HUES48 (cell line): Measurements from ENCODE around the gene HAT1.

Experiments
- H3K27ac ChIP-seq: one replicate; pipeline ENCODE4 v1.7.0; 2013; ENCODE audit warnings: low read depth, low read length, inconsistent platforms
- H3K27me3 ChIP-seq: 2 replicates; pipeline ENCODE4 v1.6.1; 2013; ENCODE audit warnings: mild to moderate bottlenecking, low read length; ENCODE audit not compliant: control insufficient read depth, insufficient read depth
- H3K36me3 ChIP-seq: 2 replicates; pipeline ENCODE4 v1.6.1; 2013; ENCODE audit warnings: low read length; ENCODE audit not compliant: control insufficient read depth, insufficient read depth
- H3K4me1 ChIP-seq: 2 replicates; pipeline ENCODE4 v1.6.1; 2013; ENCODE audit warnings: mild to moderate bottlenecking, low read length; ENCODE audit not compliant: control insufficient read depth, insufficient read depth
- H3K4me3 ChIP-seq: 2 replicates; pipeline ENCODE4 v1.5.1; 2013; ENCODE audit warnings: mild to moderate bottlenecking, low read depth, low read length
- H3K9ac ChIP-seq: 2 replicates; pipeline ENCODE4 v1.6.1; 2013; ENCODE audit warnings: mild to moderate bottlenecking, low read depth, low read length, moderate library complexity
- H3K9me3 ChIP-seq: 2 replicates; pipeline ENCODE4 v1.6.1; 2013; ENCODE audit warnings: low read length; ENCODE audit not compliant: control insufficient read depth, insufficient read depth

The HAT1 gene

GRCh38 chr2:172000696-172001361 is 78.6 kb downstream of the HAT1 start:
- peak overlapping the region; percentile 82 for H3K4me3 ChIP-seq
- no peaks in the 10 kb centered on the region for H3K36me3 ChIP-seq
- peak overlapping the region; percentile 96 for H3K9ac ChIP-seq
- peaks cover 18% of the 10 kb centered on the region for H3K27me3 ChIP-seq
- H3K27ac ChIP-seq = peak overlapping the region; percentile 83
- no peaks in the 10 kb centered on the region for H3K9me3 ChIP-seq
- peaks cover 5% of the 10 kb centered on the region; the same call in 1 of the 2 replicates for H3K4me1 ChIP-seq

DNA sequence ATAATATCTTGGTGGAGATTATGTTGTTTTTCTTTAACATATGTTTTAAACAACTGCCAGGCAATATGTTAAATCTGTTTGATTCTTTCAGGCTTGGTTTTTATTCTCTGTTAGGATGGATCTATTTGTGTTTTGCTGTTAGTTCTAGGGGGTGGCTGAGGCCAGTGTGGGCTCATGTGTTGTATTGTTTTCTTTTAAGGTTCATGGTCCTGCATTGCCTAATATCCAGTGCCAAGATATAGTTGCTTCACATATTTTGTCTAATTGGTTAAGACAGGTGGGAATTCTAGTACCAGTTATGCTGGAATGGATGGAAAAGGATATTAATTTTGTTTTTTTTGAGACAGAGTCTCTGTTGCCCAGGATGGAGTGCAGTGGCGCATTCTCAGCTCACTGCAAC is 85.1 kb downstream of the HAT1 start:
- Histone ChIP-seq H3K27ac (no peak overlapping the region), H3K4me1 (peaks cover 6% of the 10 kb centered on the region; the same call in 1 of the 2 replicates), H3K36me3 (no peaks in the 10 kb centered on the region), H3K4me3 (no peak overlapping the region), H3K9me3 (no peaks in the 10 kb centered on the region), H3K27me3 (no peaks in the 10 kb centered on the region), H3K9ac (no peak overlapping the region)

- Histone ChIP-seq H3K9me3 (no peaks in the 10 kb centered on the region), H3K27ac (no peak overlapping the region), H3K4me3 (no peak overlapping the region), H3K27me3 (no peaks in the 10 kb centered on the region), H3K9ac (no peak overlapping the region), H3K4me1 (peaks cover 17% of the 10 kb centered on the region), H3K36me3 (no peaks in the 10 kb centered on the region)
Observed at GRCh38 chr2:172009823-172010222, 87.6 kb downstream of the HAT1 start.

GRCh38 chr2:172011812-172012575 is 89.7 kb downstream of the HAT1 start:
- H3K9me3 ChIP-seq = no peaks in the 10 kb centered on the region
- peaks cover 17% of the 10 kb centered on the region for H3K4me1 ChIP-seq
- no peak overlapping the region for H3K4me3 ChIP-seq
- no peak overlapping the region for H3K27ac ChIP-seq
- no peaks in the 10 kb centered on the region for H3K36me3 ChIP-seq
- no peak overlapping the region for H3K9ac ChIP-seq
- H3K27me3 ChIP-seq = no peaks in the 10 kb centered on the region

DNA sequence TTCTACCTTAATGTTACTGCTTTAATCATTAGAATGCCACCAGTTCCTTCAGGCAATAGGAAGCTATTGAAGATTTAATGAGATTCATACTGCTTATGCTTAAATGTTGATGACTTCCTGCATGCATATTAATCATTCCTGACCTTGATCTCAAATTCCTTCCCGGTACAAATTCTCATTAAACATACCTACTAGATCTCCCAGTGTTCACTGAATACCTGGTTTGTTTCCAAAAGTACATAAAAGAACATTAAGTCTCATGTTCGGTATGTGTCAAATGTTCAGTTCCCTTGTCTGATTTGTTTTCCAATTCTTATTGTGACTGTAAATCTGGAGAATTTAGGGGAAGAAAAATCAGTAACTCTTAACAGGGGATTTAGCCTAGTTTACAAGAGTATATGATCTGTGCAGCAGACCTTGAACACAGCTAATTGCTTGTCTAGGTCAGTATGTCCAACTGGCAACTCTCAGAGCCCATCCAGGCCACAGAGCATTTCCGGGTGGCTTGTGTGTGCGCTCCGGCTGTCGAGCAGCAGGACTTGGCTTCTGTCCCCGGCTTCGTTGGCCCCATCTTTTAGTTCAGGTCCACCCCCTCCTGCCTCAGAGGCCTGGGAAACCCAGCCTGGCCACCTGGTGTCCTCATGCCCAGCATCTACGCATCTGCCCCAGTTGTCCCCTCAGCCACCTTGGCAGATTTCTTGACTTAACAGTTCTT is 90.6 kb downstream of the HAT1 start:
- H3K36me3 ChIP-seq = no peaks in the 10 kb centered on the region
- H3K9ac ChIP-seq = no peak overlapping the region
- no peaks in the 10 kb centered on the region for H3K9me3 ChIP-seq
- H3K4me3 ChIP-seq = no peak overlapping the region
- peaks cover 17% of the 10 kb centered on the region for H3K4me1 ChIP-seq
- peak overlapping the region; percentile 59 for H3K27ac ChIP-seq
- H3K27me3 ChIP-seq = no peaks in the 10 kb centered on the region

DNA sequence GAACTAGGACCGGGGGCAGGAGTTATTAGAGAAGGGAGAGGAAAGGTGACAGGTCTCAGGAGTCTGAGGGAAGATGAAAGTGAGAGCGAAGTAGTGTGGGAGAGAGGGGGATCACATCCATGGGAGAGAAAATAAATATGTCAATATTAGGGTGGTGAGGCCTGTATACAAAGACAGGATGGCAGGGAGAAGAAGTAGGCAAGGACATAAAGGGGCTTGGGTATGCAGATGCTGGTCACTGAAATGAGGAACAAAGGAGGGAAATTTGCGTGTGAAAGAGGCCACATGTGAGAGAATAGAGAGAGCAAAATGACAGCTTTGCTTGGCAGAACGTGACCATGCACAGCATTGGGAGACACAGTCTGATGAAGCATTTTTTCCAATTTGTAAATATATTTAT is 91.1 kb downstream of the HAT1 start:
- Histone ChIP-seq H3K4me1 (peaks cover 17% of the 10 kb centered on the region), H3K4me3 (no peak overlapping the region), H3K9ac (no peak overlapping the region), H3K27me3 (no peaks in the 10 kb centered on the region), H3K9me3 (no peaks in the 10 kb centered on the region), H3K27ac (peak overlapping the region; percentile 59), H3K36me3 (no peaks in the 10 kb centered on the region)

DNA sequence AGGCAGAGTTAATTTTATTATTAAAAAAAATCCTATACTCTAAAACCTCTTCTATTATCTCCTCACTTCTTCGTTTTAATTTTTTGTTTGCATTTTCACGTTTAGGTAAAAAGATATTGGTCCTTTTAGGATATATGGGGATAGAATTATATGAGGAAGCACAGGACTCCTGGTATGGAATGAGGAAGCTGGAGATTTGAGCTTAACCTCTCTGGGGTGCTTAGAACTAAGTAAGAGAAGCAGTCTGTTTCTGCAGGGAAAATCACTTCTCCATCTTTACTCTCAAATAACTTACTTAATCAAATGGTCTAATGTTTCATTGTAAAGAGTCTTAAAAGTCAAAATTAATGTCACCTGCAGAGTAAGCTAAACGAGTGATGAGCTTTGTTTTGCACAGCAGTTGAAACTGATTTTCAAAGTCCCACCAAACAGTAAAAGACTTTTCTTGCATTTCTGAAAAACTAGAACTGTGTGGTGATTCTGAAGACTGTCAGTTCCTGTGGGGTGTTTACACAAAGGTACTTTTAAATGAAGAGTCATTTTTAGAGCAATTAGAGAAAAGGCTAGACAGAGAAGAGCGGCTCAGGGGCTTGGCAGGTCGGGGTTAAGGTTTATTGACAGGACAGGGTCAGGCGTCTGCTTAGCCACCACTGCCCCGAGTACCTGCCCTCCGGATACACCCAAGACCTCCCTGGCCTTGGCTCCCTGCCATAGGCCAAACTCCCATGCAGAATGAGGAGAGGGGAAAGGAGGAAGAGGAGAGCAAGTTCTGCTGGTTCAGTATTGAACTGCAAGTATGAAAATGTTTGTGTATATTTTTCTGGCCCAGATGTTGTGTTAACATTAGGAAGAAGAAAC is 99.0 kb downstream of the HAT1 start:
- Histone ChIP-seq H3K9me3 (no peaks in the 10 kb centered on the region), H3K4me1 (peaks cover 16% of the 10 kb centered on the region), H3K36me3 (no peaks in the 10 kb centered on the region), H3K27ac (peak overlapping the region; percentile 68), H3K9ac (no peak overlapping the region), H3K27me3 (no peaks in the 10 kb centered on the region), H3K4me3 (no peak overlapping the region)

GRCh38 chr2:172021955-172022354 is 99.7 kb downstream of the HAT1 start:
- H3K4me3 ChIP-seq = no peak overlapping the region
- no peaks in the 10 kb centered on the region for H3K27me3 ChIP-seq
- H3K4me1 ChIP-seq = peaks cover 16% of the 10 kb centered on the region
- H3K9ac ChIP-seq = no peak overlapping the region
- H3K27ac ChIP-seq = peak overlapping the region; percentile 68
- no peaks in the 10 kb centered on the region for H3K36me3 ChIP-seq
- no peaks in the 10 kb centered on the region for H3K9me3 ChIP-seq

DNA sequence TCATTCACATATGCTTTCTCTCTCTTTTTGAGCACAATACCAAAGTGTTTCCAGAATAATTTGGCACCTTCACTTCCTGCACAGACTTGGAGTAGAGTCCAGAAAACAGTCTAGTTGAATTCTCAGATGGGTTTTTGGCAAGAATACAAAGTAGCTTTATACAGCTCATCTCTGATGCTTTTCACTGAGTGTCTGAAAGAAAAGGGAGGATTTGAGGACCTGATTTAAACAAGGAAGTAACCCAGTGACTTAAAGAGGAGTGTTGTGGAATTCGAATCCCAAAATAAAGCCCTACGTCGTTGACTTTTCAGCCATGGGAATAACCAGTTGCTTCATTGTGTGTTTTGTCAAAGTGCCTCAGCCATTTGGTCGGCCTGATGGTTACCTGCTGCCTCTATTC is 109.3 kb downstream of the HAT1 start:
- H3K27me3 ChIP-seq = no peaks in the 10 kb centered on the region
- H3K36me3 ChIP-seq = no peaks in the 10 kb centered on the region
- no peaks in the 10 kb centered on the region for H3K9me3 ChIP-seq
- H3K9ac ChIP-seq = no peak overlapping the region
- H3K4me1 ChIP-seq = no peaks in the 10 kb centered on the region
- no peak overlapping the region for H3K27ac ChIP-seq
- no peak overlapping the region for H3K4me3 ChIP-seq
